Activated T-cell treated with anti-CD3 and anti-CD28 coated beads, Interleukin-2, amount 50 U/mL, for 72 hours (primary cell): ENCODE measurements around the gene HNRNPL. TPM values are rescaled to one million over a fixed set of nuclear protein-coding genes. Genes with fewer than 3 reads are reported as not detected.
"Not testable (repeated sequence)": the region's sequence is repeated elsewhere in the genome, so short reads cannot be mapped to it uniquely, and the experiment has no call there.

Source experiments
- ATAC-seq, 2 donors: fragments of 150-1000 bp; cut with Tn5 transposase; replicated peaks in 1 of 2; 2 replicates each; pipeline ENCODE4 v1.10.0; 2021; ENCODE audit warnings: moderate library complexity in 2 of 2, mild to moderate bottlenecking in 1 of 2
- DNase-seq, 2 donors: peaks; one replicate each; pipeline ENCODE4 v3.0.0; 2021 to 2022; ENCODE audit warnings: mixed read lengths in 1 of 2
- H3K27ac Mint-ChIP-seq: one replicate; pipeline ENCODE4 v1.8.0; 2022; ENCODE audit warnings: mild to moderate bottlenecking, moderate library complexity, mixed read lengths
- H3K27me3 Mint-ChIP-seq: one replicate; pipeline ENCODE4 v1.8.0; 2022; ENCODE audit warnings: low read depth, mixed read lengths
- H3K36me3 Mint-ChIP-seq, 2 donors: one replicate each; pipeline ENCODE4 v1.8.0; 2022; ENCODE audit warnings: mixed read lengths in 2 of 2, mild to moderate bottlenecking in 1 of 2; ENCODE audit not compliant: insufficient read depth in 2 of 2
- H3K4me1 Mint-ChIP-seq: one replicate; pipeline ENCODE4 v1.8.0; 2022; ENCODE audit warnings: low read depth, mixed read lengths
- H3K4me3 Mint-ChIP-seq, 2 donors: one replicate each; pipeline ENCODE4 v1.8.0; 2022; ENCODE audit warnings: mild to moderate bottlenecking in 2 of 2, mixed read lengths in 2 of 2, moderate library complexity in 2 of 2
- H3K9me3 Mint-ChIP-seq, 2 donors: one replicate each; pipeline ENCODE4 v1.8.0; 2022; ENCODE audit warnings: mixed read lengths in 2 of 2
- total RNA-seq, 2 donors: library from RNA; stranded (reverse); gene quantifications; one replicate each; pipeline ENCODE4 v1.2.3, GENCODE V29; 2022

HNRNPL gene
- total RNA-seq, 2 donors from 2014 or later: 427 to 457 TPM

DNA sequence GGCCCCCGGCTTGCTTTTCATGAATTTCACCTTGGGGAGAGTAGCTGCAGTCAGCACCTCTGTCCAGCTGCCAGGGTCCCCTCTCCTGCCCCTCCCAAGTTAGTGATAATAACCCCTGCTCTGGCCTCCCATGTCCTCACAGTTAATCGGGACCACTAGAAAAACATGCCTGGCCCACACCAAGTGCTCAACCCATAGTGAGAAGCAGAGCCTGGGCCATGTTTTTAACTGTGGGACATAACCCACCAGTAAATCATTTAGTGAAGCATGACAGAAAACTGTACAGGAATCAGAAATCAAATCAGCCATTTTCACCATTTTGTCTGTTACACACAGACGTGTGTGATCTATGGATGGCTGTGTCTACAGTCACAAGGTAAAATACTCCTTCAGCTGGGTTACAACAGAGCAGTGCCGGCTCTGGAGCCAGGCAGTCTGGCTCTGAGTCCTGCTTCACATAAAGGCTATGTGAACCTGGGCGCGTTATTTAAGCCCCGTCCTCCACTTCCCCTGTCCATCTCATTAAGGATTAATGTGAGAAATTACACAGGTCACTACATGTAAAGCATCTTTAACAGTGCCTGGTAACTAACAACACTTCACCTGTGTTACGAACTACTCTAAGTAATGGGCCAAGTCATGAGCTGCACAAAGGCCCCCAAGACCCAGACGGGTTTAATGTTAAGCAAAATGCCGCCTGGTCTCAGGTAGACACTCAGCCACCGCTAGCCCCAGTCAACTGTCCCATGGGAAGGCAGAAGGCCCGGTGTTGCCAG lies 10.6 kb downstream of the HNRNPL start:
- no peak for DNase-seq
- Mint-ChIP-seq H3K27ac (peak overlapping the region; percentile 78), H3K4me1 (peaks cover 73% of the 10 kb centered on the region), H3K4me3 (peak overlapping the region; percentile 58 to 63), H3K36me3 (peaks cover 22 to 57% of the 10 kb centered on the region in 2 donors), H3K9me3 (no peaks in the 10 kb centered on the region), H3K27me3 (no peaks in the 10 kb centered on the region)
- ATAC-seq: no peak

DNA sequence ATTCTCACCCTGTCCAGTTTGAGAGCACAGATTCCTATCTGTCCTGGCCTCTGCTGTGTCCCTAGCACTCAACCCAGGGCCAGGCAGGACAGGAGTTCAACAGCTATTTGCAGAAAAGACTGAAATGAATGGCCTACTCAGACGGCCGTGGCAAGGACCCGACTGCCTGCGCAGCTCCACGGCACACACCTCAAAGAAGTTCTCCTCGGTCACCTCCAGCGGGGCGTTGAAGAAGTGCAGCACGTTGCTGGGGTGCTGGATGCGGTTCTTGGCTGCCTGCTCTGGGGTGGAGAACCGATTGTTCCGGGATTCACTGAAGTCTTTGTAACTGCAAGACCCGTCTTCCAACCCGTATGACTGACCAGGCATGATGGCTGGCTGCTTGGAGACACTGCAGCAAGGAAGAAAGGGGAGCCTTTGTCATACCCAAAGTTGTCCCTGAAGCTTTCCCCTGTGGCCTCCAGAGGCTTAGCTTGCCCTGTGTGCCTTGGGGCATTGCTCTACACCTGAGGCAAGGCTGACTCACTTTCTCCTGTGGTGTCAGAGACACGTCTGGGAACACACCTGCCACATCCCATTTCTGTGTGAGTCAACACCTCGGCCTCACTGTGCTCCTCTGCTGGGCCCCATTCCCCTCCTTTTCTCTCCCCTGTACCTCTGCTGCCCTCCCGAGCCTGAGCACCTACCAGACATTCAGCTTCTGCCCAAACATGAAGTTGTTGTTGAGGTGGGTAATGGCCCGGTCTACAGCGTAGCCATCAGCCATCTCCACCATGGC lies 11.4 kb downstream of the HNRNPL start:
- ATAC-seq: peak; percentile 73 to 80
- Mint-ChIP-seq H3K36me3 (peaks cover 17 to 50% of the 10 kb centered on the region in 2 donors), H3K4me1 (peaks cover 68% of the 10 kb centered on the region), H3K27me3 (no peaks in the 10 kb centered on the region), H3K9me3 (no peaks in the 10 kb centered on the region), H3K27ac (peak overlapping the region; percentile 78), H3K4me3 (peak overlapping the region; percentile 58 to 63)
- DNase-seq: peak; percentile 70 to 80

DNA sequence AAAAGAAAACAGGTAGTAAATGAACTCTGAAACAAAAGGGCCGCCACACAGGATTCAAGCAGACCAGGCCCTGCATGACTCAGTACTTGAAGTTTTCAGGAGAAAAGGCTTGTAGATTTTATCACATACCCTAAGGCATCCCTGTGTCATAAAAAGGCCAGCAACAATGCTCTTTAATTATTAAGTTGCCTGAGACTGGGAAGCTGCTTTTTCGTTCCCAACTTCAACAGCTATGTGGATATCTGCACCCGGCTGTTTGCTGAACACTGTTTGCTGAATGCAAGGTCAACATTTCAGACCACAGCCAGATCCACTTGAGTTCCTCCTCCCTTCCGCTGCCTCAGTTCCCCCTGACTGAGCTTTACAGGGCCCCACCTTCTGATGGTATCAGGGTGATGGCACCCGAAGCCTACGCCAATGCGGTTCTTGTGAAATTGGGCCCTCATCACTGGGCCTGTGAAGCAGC lies 12.1 kb downstream of the HNRNPL start:
- DNase-seq: no peak
- Mint-ChIP-seq H3K27ac (no peak overlapping the region), H3K36me3 (peaks cover 17 to 46% of the 10 kb centered on the region in 2 donors), H3K9me3 (no peaks in the 10 kb centered on the region), H3K4me1 (peaks cover 61% of the 10 kb centered on the region), H3K4me3 (no peak overlapping the region), H3K27me3 (no peaks in the 10 kb centered on the region)
- no peak for ATAC-seq

DNA sequence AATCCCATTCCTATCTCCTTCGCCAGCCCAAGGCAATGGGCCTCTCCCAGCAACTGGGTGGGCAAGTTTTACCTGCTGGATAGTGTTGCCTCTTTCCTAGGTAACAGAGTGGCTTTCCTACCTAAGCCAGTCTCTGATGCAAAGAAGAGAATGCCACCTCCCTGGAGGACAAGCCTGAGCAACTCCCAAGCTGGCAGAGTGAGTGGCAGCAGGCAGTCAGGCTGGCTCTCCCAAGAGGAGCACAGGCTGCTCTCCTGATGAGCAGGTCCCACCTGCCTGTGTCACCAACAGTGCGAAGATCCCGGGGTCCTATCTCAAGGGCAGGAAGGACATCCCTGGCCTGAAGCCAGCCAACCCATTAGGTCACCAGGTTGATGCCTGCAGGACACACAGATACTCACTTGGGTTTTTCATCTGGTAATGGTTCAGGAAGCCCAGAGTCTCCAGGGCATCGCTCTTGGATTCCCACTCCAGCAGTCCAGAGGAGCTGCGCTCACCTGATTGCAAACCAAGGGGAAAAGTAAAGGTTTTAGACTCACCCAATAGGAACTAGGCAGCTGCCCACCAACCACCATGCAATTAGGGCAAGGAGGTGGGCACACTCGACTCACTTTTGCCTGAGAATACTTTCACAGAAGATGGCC lies 12.7 kb downstream of the HNRNPL start:
- DNase-seq (no peak), ATAC-seq (no peak)
- no peaks in the 10 kb centered on the region for H3K9me3 Mint-ChIP-seq
- H3K27me3 Mint-ChIP-seq: no peaks in the 10 kb centered on the region
- H3K4me1 Mint-ChIP-seq: peaks cover 60% of the 10 kb centered on the region
- no peak overlapping the region for H3K27ac Mint-ChIP-seq
- H3K36me3 Mint-ChIP-seq: peaks cover 14 to 41% of the 10 kb centered on the region in 2 donors
- H3K4me3 Mint-ChIP-seq: no peak overlapping the region

DNA sequence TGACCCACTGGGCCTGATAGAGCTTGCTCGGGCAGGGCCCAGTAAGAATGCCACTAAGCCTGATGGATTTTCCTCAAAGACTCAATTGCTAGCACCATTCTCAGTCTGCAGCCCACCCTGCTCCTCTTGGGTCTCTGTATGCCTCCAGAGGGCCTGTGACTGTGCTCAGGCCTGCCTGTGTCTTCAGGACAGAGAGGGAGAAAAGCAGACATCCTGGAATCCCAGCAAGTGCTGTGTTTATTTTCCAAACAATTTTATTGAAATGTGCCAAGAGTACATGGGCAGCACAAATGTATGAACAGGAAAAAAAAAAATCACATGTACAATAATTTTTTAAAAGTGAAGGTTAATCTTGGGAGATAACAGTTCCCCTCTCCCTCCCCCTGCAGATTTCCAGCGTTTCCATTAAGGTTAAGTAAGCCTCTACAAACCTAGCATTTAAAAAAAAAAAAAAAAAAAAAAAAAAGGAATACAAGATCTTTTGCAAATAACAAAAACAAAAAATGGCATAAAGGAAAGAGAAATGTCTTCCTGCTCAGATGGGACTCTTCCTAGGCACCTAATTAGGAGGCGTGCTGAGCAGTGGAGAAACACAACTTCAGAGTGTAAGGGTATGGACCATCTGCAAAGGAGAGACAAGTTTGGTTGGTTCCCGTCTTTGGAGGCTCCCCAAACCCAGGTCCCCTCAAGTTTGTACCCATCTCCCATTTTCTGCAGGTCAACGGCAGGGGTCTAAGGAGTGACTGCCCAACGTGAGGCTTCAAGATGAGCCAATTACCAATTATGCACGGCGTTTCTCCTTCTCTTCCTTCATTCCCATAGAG lies 13.4 kb downstream of the HNRNPL start:
- peaks cover 12 to 35% of the 10 kb centered on the region in 2 donors for H3K36me3 Mint-ChIP-seq
- H3K27ac Mint-ChIP-seq: peak overlapping the region; percentile 4

DNA sequence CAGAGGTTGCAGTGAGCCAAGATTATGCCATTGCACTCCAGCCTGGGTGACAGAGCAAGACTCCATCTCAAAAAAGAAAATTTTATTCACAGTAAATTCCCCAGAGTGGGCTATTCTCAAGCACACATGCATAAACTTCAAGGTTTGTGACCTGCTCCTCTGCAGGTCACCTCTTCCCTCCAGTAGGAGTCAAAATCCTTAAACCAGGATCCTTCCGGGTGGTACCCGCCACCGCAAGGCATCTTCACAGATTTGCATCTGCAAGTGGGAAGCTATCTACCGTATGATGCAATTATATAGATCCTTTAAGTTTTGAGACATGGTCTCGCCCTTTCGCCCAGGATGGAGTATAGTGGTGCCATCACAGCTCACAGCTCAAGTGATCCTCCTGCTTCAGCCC lies 15.2 kb downstream of the HNRNPL start:
- Mint-ChIP-seq H3K4me3 (no peak overlapping the region), H3K27ac (peak overlapping the region; percentile 48), H3K27me3 (no peaks in the 10 kb centered on the region), H3K36me3 (peaks cover 8 to 35% of the 10 kb centered on the region in 2 donors), H3K9me3 (no peaks in the 10 kb centered on the region), H3K4me1 (peaks cover 56% of the 10 kb centered on the region)
- ATAC-seq: no peak
- no peak for DNase-seq

More for the DNA sequence above, 13.4 kb downstream of the HNRNPL start:
- DNase-seq (no peak), ATAC-seq (no peak)
- Mint-ChIP-seq H3K9me3 (no peaks in the 10 kb centered on the region), H3K4me1 (peaks cover 58% of the 10 kb centered on the region), H3K27me3 (no peaks in the 10 kb centered on the region), H3K4me3 (no peak overlapping the region)

DNA sequence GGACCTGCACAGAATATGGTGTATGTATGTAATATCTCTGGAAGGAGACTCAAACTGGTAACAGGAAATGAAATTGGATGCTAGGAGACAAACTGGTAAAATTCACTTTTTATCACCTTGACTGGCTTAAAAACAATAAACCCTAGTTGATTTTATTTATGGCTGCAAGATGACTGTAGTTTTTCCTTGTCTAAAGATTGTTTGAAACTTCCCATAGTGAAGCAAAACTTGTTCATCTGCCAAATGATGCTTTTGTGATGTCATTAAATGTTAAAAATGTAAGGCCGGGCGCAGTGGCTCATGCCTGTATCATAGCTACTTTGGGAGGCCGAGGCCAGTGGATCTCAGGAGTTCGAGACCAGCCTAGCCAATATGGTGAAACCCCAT lies 15.7 kb downstream of the HNRNPL start:
- DNase-seq (no peak), ATAC-seq (no peak)
- no peak overlapping the region for H3K4me3 Mint-ChIP-seq
- H3K36me3 Mint-ChIP-seq: peaks cover 8 to 32% of the 10 kb centered on the region in 2 donors
- no peak overlapping the region for H3K27ac Mint-ChIP-seq
- peaks cover 51% of the 10 kb centered on the region for H3K4me1 Mint-ChIP-seq
- no peaks in the 10 kb centered on the region for H3K27me3 Mint-ChIP-seq
- no peaks in the 10 kb centered on the region for H3K9me3 Mint-ChIP-seq

DNA sequence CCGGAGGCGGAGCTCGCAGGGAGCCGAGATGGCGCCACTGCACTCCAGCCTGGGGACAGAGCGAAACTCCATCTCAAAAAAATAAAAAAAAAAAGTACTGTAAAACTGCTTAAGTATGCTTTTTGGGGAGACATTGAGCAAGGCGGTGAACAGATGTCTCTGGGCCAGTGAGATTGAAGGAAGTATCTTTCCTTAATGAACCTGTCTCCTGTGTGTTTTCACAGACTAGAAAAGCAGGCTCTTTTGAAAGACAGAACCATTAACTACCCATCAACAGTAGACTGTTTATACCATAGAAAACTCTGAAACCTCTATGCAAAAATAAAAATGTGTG lies 16.7 kb downstream of the HNRNPL start:
- no peak for ATAC-seq
- Mint-ChIP-seq H3K4me1 (peaks cover 44% of the 10 kb centered on the region), H3K4me3 (peak overlapping the region in 1 of 2 donors; percentile 22), H3K9me3 (no peaks in the 10 kb centered on the region), H3K27me3 (no peaks in the 10 kb centered on the region), H3K27ac (peak overlapping the region; percentile 98), H3K36me3 (peaks cover 7 to 26% of the 10 kb centered on the region in 2 donors)
- DNase-seq: no peak

DNA sequence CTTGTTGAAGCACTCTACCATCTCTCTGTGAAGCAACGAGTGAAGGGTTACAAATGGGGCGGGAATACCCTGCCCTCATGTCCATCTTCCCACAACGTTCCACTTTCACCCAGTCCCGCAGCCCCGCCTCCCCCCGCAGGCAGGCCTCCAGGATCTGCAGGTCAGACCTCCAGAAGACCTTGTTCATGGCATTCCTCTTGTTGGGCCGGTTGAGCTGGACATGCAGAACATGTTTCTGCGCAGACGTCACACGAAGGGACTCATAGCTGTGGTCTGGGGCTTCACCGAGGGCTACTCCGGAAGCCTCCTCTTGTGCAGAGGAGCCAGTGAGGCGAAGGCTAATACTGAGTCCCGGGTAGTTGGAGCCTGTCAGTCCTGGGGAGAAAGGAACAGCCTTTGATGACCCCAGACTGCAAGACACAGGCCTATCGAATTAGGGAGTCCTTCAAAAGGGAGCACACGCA lies 18.6 kb downstream of the HNRNPL start:
- DNase-seq (peak; percentile 43 to 50), ATAC-seq (peak; percentile 26 to 61)
- no peaks in the 10 kb centered on the region for H3K27me3 Mint-ChIP-seq
- peak overlapping the region; percentile 87 to 96 for H3K4me3 Mint-ChIP-seq
- H3K9me3 Mint-ChIP-seq: no peaks in the 10 kb centered on the region
- peak overlapping the region; percentile 98 for H3K27ac Mint-ChIP-seq
- H3K4me1 Mint-ChIP-seq: peaks cover 42% of the 10 kb centered on the region
- peaks cover 3 to 17% of the 10 kb centered on the region in 2 donors for H3K36me3 Mint-ChIP-seq

DNA sequence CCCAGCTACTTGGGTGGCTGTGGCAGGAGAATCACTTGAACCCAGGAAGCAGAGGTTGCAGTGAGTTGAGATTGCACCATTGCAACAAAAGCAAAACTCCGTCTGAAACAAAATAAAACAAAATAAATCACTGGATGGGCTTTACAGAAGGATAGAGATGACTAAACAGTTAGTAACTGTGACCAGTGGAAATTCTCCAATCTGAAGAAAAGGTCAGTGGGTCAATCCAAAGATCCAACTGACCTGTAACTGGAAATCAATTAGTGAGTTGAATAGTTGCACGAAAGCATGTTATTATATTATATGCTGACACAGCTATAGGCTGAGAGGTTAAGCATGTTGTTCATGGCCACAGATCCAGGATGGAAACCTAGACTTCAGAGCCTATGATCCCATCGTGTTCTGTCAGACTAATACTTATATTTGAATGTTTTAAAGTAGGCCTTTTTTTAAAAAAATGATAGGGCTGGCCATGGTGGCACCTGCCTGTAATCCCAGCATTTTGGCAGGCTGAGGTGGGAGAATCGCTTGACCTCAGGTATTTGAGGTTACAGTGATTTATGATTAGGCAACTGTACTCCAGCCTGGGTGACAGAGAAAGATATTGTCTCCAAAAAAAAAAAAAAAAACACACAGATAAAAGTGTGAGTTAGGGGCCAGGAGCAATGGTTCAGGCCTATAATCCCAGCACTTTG lies 19.6 kb downstream of the HNRNPL start:
- Mint-ChIP-seq H3K4me3 (peak overlapping the region; percentile 87 to 96), H3K27me3 (no peaks in the 10 kb centered on the region), H3K9me3 (no peaks in the 10 kb centered on the region), H3K27ac (peak overlapping the region; percentile 54), H3K36me3 (peaks cover 3 to 13% of the 10 kb centered on the region in 2 donors), H3K4me1 (peaks cover 39% of the 10 kb centered on the region)
- ATAC-seq (no peak), DNase-seq (no peak)

DNA sequence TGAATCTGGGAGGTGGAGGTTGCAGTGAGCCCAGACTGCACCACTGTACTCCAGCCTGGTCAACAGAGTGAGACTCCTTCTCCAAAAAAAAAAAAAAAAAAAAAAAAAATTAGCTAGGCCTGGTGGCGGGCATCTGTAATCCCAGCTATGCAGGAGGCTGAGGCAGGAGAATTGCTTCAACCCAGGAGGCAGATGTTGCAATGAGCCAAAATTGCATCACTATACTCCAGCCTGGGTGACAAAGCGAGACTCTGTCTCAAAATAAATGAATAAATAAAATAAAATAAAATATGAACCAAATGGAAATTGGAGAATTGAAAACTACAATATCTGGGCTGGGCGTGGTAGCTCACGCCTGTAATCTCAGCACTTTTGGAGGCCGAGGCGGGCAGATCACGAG lies 20.6 kb downstream of the HNRNPL start:
- Mint-ChIP-seq H3K36me3 (peaks cover 3 to 13% of the 10 kb centered on the region in 2 donors), H3K4me1 (peaks cover 37% of the 10 kb centered on the region)
- DNase-seq, H3K4me3 Mint-ChIP-seq, H3K27ac Mint-ChIP-seq, H3K9me3 Mint-ChIP-seq, H3K27me3 Mint-ChIP-seq, ATAC-seq: not testable (repeated sequence)
